HG03439 (cell line): ENCODE measurements around the gene UBAC1.
"Not testable (repeated sequence)": the region's sequence is repeated elsewhere in the genome, so short reads cannot be mapped to it uniquely, and the experiment has no call there.

Experiments used
- ATAC-seq: cut with Tn5 transposase; IDR thresholded peaks from one replicate; pipeline ENCODE4 v1.9.1; 2021; ENCODE audit warnings: mild to moderate bottlenecking, moderate library complexity; ENCODE audit not compliant: unreplicated experiment

UBAC1 gene

DNA sequence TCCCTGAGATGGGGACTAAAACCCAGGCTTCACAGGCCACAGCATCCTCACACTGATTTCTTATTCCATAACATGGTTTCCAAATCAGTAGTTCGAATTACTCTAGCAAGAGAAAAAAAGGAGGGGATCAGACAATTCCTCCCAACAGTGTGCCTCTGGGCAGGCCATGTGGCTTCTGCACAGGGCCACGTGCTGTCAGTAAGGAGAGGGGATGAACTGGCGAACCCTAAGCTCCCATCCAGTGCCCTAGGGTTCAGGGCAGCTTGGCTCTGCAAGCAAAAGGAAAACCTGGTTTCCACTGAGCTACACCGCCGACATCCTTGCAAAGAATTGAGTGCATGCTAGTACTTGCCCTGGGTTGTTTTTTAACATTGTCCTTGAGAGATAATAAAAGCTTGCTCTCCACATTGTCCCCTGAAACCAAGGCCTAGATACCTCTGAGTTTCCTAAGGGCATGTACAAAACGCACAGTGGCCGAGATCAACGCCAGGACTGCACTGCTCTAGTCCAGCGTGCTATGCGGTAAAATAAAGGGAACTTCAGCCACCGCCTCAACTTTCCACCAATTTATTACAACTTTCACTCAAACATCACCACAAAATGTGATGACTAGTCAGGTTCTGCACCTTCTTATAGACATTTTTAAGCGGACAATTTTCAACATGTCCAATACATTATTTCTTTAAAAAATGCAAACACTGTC is 58.4 kb downstream of the UBAC1 start:
- no peak for ATAC-seq

DNA sequence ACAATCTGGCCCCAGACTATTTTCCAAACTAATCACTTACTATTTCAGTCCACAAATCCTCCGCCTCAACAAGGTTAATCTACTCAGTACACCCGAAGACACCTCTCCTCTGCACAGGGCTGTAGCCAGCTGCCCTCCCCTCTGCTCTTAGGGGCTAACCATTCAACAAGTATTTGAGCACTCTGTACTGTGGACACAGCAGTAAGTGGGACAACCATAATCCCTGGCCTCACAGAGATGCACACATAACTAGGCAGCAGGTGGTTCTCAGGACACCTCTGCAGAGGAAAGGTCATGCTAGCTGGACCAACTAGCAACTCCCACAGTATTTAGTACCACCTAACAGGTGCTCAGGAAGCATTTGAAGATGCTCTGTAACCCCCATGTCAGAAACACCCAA is 59.3 kb downstream of the UBAC1 start:
- no peak for ATAC-seq

DNA sequence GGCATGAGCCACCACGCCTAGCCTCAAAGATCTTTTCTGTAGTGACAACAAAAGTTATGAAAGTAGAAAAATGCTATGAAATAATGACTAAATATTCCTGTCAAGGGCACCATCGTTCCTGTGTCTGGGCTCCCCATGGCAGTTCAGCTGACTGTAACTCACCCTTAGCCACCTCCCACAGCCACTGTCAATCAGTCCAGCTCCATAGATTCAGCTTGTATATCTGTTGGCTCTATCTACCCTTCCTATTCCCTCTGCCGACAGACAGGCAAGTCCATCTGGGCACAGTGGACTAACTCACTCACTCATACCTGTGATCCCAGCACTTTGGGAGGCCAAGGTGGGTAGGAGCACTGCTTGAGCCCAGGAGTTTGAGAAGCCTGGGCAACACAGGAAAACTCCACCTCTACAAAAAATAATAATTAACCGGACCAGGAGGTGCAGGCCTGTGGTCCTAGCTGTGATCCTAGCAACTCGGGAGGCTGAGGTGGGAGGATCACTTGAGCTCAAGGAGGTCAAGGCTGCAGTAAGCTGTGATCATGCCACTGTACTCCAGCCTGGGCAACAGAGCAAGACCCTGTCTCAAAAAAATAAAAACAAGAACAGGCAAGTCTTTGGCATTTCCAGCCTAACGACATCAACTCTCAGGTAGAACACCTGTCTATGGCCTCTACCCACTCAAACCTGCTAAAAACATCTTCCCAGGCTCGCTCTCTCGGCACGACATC is 60.0 kb downstream of the UBAC1 start:
- no peak for ATAC-seq

DNA sequence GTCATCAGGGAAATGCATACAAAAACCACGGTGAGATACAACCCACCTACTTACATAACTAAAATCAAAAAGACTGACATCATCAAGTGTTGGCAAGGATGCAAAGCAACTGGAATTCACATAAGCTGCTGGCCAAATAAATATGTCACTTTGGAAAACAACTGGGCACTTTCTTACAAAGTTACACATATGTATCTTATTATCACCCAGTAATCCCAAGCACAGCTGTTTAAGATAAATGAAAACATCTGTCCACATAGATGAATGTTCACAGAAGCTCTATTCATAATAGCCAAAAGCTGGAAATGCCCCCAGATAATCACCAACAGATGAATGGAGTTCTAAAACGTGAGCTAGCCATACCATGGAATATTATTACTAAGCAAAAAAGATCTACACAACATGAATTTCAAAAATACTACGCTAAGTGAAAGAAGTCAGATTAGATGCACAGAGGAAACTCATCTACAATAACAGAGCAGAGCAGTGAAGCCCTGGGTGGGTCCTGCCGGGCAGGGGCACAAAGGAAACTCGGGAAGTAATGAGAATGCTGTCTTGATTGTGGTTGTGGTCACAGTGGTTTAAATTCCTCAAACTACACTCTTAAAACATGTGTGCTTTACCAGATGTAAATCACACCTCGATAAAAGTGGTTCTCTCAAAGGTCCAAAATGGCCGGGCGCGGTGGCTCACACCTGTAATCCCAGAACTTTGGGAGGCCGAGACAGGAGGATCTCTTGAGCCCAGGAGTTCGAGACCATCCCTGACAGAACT is 62.4 kb downstream of the UBAC1 start:
- no peak for ATAC-seq

DNA sequence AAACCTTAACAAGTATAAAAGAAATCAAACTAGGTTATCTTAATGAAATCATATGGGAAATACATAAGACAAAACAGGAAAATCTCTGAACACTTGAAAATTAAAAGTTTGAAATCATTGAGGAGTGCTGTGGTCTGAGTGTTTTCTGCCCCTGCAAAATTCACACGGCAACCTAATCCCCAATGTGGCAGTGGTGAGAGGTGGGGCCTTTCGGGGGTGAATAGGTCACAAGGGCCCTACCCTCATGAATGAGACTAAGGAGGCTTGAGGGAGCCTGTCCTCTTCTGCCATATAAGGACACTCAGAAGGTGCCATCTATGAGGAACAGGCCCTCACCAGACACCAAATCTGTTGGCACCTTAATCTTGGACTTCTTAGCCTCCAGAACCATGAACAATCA is 64.5 kb downstream of the UBAC1 start:
- no peak for ATAC-seq

DNA sequence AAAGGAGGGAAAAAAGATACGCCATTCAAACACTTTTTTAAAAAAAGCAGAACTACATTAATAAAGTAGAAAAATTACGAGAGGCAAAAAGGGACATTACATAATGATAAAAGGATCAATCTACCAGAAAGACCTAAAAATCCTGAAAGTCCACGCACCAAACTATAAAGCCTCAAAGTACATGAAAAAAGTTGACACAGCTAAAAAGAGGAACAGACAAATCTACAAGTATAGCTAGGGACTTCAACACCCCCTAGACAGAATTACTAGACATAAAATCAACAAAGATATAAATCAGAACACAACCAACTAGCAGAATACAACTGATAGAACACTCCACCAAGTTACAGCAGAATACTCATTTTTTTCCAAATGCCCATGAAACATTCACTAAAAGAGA is 65.0 kb downstream of the UBAC1 start:
- ATAC-seq, result no peak

DNA sequence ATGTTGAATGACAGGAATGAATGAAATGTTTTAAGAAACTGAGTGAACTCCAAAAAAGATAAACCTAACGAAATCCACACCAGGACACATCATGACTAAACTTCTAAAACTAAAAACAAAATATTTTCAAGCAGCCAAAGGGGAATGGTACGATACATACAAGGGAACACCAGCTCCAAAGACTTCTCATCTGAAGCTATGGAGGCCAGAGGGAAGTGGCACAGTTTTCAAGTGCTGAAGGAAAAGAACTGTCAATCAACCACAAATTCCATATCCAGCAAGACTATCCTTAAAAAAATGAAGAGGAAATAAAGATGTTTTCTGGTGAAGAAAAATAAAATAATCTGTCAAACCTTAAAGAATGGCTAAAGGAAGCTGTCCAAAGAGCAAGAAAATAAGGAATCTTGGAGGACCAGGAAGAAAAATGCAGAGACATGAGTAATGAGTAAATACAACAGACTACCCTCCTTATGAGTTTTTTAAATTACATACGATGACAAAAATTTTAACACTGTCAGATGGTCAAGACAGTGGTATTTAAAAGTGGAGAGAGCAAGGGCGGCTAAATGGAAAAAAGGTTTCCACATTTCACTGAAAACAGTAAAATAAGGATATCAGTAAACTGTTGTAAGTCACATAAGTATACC is 65.8 kb downstream of the UBAC1 start:
- ATAC-seq, result no peak

DNA sequence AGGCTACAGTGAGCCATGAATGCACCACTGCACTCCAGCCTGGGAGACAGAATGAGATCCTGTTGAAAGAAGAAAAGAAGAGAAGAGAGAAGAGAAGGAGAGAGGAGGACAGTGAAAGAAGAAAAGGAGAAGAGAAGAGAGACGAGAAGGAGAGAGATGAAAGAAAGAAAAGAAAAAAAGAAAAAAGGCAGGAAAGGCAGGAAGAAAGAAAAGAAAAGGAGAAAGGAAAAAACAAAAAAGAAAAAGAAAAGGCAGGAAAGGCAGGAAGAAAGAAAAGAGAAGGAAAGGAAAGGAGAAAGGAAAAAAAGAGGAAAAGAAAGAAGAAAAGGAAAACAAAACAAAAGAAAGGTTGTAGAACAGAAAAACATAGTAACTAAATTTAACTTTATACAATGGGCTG is 68.1 kb downstream of the UBAC1 start:
- no peak for ATAC-seq

DNA sequence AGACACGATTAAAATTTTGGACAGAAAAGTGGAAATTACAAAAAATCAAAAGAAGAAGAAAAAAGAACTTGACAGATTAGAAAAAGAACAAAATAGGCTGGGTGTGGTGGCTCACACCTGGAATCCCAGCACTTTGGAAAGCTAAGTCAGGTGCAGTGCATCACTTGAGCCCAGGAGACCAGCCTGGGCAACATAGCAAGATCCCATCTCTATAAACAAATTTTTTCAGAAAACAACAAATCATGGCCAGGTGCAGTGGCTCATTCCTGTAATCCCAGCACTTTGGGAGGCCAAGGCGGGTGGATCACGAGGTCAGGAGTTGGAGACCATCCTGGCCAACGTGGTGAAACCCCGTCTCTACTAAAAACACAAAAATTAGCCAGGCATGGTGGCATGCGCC is 68.8 kb downstream of the UBAC1 start:
- not testable (repeated sequence) for ATAC-seq

DNA sequence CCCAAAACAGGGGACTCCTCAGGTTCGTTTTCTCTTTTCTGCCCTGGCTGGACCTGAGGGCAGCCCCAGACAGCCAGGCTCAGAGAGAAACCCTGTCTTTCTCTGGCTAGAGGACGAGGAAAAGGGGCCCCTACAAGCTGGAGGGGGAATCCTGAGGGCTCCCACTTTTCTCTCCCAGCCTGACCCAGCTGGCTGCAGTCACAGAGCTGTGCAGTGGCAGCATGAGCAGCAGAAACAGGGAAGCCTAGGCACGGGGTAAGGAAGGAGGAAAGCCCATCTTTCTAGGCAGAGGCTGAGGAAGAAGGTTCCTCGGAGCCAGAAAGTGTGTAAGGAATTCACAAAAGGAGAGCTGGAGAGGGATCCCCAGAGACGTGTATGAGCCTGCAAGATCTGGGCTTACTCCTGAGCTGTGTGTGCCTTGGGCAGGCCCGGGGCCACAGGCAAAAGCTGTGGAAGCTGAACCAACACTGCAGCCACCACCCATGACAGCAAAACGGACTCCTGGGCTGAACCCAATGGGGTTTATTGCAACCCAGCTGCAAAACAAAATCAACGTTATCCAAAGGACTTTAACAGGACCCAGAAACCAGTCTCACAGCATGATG is 70.0 kb downstream of the UBAC1 start:
- no peak for ATAC-seq

DNA sequence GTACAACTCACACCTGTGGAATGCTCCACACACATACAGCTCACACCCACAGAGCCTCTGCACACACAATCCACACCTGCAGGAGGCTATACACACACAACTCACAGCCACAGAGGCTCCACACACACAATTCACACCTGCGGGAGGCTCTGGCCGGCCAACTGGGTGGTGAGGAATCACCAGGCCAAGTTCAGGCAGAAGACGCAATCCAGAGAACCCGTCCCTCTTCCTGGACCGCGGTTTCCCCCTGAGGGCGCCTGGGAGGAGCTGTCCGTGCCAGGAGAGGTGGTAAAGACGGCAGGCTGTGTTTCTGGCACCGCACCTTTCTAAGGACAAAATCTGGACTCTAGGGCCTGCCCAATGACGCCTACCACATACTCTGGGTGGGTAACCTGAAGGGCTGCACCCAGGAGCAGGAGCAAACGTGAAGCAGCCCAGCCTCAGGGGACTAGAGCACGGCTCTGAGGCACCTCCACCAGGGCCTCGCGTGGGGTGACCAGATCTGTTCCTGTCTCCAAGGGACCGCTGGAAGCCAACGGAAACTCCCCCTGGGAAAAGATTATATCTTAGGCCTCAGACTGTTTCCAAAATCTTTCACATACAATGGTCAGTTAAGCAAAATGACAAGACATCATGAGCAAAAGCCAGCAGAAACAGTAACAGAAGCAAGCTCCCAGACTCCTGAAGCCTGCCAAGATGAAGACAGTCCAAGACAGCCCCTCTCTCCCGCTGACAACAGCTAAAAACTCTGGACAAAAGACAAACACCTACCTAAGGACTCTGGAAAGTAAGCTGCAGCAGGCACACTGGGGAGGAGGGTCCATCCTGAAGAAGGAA is 70.8 kb downstream of the UBAC1 start:
- no peak for ATAC-seq

DNA sequence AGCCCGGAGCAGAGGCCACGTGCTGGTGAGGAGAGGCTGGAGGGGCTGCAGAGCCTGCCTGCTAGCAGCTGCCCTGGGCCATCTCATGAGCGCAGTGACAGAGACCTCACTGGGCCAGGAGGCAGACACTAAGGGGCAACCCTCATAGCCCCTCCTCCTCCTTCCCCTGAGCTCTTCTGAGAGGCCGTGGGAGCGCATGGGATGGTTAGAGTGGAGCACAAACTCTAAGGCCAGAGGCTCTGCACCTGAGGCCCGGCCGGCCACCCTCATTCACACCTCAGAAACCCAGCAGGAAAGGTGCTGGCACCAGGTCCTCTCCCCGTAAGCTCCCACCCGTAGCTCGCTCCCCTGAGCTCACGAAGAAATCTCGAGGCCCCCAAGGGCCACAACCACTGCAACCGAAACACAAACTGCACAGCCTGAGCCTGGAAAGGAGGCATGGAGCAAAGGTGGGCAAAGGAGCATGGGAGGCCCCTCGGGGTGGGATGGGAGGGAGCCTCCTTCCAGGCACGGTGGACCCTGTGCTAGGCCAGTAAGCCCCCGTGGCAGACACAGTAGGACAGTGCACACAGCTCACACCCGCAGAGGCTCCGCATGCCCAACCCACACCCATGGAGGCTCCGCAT is 71.5 kb downstream of the UBAC1 start:
- ATAC-seq, result no peak

DNA sequence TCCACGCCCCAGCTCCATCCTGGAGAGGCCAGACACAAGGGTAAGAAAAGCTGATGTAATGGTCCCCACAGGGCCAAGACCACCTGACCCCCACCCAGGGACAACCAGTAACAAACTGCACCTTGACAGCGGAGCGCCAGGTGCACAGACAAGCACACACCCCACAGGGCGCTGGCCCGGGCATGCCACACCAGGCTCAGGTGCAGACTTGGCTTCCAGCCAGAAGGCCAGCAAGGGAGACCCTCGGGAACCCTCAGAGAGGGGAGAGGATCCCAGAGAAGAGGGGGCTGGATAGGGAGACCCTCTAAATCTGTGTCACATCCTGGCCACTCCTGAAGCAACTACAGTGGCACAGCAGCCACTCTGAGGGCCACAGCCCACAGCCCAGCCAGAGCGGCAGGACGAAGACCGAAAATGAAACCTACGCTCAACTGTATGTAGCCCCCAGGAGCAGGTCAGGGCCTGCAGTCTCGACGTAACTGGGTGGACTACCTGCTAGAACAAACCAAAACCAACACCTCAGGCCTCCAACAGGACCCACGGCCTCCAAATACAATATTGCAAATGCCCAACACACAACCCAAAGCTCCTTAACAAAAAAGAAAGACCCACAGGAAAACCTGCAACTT is 72.3 kb downstream of the UBAC1 start:
- ATAC-seq, result no peak

DNA sequence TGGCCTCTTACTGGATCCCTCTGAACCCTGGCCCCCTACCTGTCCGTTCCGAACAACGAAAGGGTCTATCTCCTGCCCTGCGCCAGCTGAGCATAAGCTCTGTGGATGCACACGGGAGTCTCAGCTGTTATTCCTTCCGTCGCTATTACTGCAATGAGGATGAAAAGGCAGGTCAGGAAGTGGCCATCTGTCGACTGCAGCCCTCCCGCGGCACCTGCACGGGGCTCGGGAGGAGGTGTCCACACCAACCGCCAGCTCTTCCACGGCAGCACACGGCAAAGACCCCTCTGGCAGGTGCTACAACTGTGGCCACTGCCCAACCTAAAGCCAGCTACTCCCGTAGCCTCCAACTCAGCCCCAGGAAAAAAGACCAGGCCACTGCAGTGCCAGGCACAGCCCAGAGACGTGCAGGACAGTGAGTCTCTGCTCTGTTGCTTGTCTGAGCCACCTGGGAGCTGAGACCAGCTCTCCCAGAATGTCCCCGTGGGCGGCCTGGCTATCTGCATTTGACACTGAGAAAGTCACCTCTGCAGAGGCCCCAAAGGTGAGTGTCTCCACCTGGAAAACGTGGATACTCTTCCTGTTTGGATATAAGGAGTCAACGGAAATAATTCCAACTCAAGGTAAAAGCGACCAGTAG is 72.9 kb downstream of the UBAC1 start:
- ATAC-seq, result no peak

DNA sequence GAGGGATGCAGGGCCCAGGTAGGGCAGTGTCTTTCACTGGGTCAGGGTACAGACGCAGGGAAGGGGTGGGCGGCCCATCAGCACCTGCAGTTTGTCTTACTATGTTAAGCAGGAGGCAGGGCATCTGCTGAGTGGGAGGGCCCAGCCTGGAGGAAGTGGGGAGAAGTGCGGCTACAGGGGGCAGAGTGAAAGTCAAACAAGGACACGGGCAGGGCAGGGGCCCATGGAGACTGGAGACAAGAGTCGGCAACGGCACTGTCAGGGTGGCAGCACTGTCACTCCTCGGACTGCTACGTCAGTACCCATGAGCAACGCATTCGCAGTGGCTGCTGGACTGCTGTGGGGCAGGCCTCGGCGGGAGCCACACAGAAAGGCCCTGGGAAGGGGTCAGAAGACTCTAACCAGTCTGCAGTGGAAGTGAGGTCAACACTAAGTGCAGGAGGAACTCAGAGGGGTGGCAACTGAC is 73.6 kb downstream of the UBAC1 start:
- ATAC-seq, result no peak

DNA sequence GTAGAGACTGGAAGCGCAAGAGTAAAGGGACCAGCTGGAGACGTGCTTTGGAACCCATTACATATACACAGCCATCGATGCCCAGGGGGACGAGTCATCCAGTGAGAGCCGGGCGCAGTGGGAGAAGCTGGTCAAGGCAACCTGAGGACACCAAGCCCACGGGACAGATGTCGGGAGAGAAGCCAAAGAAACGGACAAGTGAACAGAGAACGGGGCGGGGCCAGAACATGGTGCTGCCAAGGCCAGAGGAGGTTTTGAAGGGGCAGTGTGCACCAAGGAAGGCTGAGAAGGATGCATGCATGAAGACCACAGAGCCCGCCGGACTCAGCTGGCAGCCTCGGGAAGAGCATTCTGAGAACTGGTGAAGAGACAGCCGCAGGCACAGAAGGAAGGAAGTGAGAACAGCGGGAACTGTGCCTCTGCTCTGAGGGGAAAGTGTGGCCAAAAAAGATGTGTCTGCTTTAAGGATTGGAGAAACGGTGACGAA is 74.1 kb downstream of the UBAC1 start:
- no peak for ATAC-seq

DNA sequence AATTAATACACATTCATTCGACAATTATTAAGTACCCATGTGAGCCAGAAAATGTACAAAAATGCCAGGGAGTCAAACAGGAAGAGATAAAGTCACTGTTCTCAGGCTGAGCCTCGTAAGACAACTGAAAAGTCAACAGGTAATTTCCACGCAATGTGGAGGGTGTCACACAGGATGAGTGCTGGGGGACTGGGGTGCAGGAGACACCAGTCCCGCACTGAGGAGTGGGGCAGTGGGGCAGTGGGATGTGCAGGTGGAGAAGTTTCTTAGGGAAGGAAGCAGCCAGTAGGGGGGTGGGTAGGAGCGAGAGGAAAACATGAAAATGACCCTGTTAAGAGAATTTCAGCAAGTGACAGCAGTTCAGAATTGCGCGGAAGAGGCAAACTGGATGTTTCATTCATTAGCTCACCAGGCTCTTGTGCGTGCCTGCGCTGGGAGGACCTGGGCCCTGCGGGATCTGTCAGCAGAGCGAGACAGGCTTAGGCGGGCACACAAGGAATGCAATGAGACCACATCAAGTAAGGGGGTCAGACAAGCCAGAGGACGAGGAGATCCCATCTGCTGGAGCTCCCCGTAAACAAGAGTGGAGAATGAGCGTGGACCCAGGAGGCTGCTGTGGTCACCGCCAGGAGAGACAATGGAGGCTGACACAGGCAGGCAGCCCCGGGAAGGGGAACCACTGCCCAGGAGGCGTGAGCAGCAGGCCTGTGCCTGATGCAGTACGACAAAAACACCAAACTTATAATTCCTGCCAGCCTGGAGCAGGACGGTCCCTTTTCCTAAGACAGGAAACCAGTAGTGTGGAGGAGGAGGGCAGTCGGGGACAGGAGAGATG is 74.8 kb downstream of the UBAC1 start:
- ATAC-seq, result no peak
